Stomach (tissue), 9 donors: ENCODE measurements around the gene SORCS1. TPM values are rescaled to one million over a fixed set of nuclear protein-coding genes. Genes with fewer than 3 reads are reported as not detected.

Source experiments
- DNase-seq, 2 donors: peaks; one replicate each; pipeline versions ENCODE4 v3.0.0 to v3.0.0-alpha.2; 2013 to 2019
- H3K27ac ChIP-seq, 5 donors: fragments of 200-600 bp in 4 of 5; sonication (generic) in 4 of 5; one replicate each; pipeline ENCODE4 v1.5.1; 2013 to 2019; ENCODE audit warnings: mild to moderate bottlenecking in 1 of 5, moderate library complexity in 1 of 5
- H3K27me3 ChIP-seq, 3 donors: fragments of 200-600 bp; sonication (generic); one replicate each; pipeline ENCODE4 v1.5.1; 2017 to 2019; ENCODE audit warnings: mixed run types in 1 of 3
- H3K36me3 ChIP-seq, 4 donors: fragments of 200-600 bp; sonication (generic); 1 replicate in 3 of 4; 2 replicates in 1 of 4; pipeline ENCODE4 v1.5.1; 2016 to 2019
- H3K4me1 ChIP-seq, 4 donors: fragments of 200-600 bp; sonication (generic); one replicate each; pipeline ENCODE4 v1.5.1; 2016 to 2019
- H3K4me3 ChIP-seq, 4 donors: fragments of 200-600 bp; sonication (generic) in 3 of 4; one replicate each; pipeline ENCODE4 v1.5.1; 2016 to 2019; ENCODE audit warnings: mild to moderate bottlenecking in 1 of 4
- H3K9me3 ChIP-seq, 4 donors: fragments of 200-600 bp; sonication (generic); one replicate each; pipeline ENCODE4 v1.5.1; 2016 to 2019
- EP300 ChIP-seq: sonication (generic); formaldehyde crosslinking; IDR thresholded peaks from one replicate; pipeline ENCODE4 v1.6.1; 2017; ENCODE audit warnings: antibody characterized with exemption
- POLR2A ChIP-seq, 4 donors: fragments of 450-650 bp; IDR thresholded peaks; one replicate each; pipeline ENCODE4 v1.6.1; 2016; ENCODE audit warnings: antibody characterized with exemption in 4 of 4, control low read depth in 2 of 4, mild to moderate bottlenecking in 1 of 4, moderate library complexity in 1 of 4
- POLR2AphosphoS5 ChIP-seq, 3 donors: sonication (generic); formaldehyde crosslinking; IDR thresholded peaks; one replicate each; pipeline ENCODE4 v1.6.1; 2016; ENCODE audit warnings: antibody characterized with exemption in 3 of 3
- WGBS, 5 donors: extraction: QIAGEN DNeasy Blood & Tissue Kit in 3 of 5; methylation state at CpG; one replicate each; pipeline versions ENCODE4 v1.1.5 to v1.1.7; 2013 to 2018; 5-methylcytosine and 5-hydroxymethylcytosine counted together
- intact Hi-C: fragments of 100-400 bp; cut with DNase I; formaldehyde crosslinking; loops from one replicate; pipeline ENCODE4 v1.15.1; 2023; ENCODE audit warnings: low total_unique reads
- polyA plus RNA-seq, 3 donors: library from polyadenylated mRNA; stranded (reverse); fragments of 200-250 nt; gene quantifications; one replicate each; pipeline ENCODE4 v1.2.3, GENCODE V29; 2013
- total RNA-seq, 5 donors: library from RNA; depleted of rRNA; stranded (reverse); fragments of >200 nt; gene quantifications; one replicate each; pipeline versions ENCODE4 v1.1.0 to v1.2.3, GENCODE V29; 2014 to 2016
- TF ChIP-seq, protein P1 (sequence below), 7 experiments: fragments of 450-650 bp in 4 of 7; fragments of 200-600 bp in 3 of 7; sonication (generic) in 3 of 7; IDR thresholded peaks; one replicate each; pipeline ENCODE4 v1.5.1; 2016 to 2019; ENCODE audit warnings: antibody characterized with exemption in 7 of 7, control low read depth in 2 of 7, mild to moderate bottlenecking in 1 of 7
- donor health status: healthy with polysubstance abuse.
- donor health status: Bipolar disorder and iron deficiency.
- donor health status: healthy.

SORCS1 gene
- total and polyA plus RNA-seq, 8 donors, result 0.25 to 10.1 (median 0.69) TPM

- Histone ChIP-seq H3K36me3 (no peaks in the 10 kb centered on the region), H3K4me1 (no peaks in the 10 kb centered on the region), H3K27ac (no peak overlapping the region), H3K4me3 (no peak overlapping the region), H3K9me3 (peaks cover 0 to 7% (median under 1%) of the 10 kb centered on the region in 4 donors), H3K27me3 (no peaks in the 10 kb centered on the region)
- 42 to 55% (median 46%) methylated on average over 3 of the region's 3 CpGs for WGBS, 5 donors
- TF ChIP-seq EP300, result no peak
- TF ChIP-seq, protein P1, sequence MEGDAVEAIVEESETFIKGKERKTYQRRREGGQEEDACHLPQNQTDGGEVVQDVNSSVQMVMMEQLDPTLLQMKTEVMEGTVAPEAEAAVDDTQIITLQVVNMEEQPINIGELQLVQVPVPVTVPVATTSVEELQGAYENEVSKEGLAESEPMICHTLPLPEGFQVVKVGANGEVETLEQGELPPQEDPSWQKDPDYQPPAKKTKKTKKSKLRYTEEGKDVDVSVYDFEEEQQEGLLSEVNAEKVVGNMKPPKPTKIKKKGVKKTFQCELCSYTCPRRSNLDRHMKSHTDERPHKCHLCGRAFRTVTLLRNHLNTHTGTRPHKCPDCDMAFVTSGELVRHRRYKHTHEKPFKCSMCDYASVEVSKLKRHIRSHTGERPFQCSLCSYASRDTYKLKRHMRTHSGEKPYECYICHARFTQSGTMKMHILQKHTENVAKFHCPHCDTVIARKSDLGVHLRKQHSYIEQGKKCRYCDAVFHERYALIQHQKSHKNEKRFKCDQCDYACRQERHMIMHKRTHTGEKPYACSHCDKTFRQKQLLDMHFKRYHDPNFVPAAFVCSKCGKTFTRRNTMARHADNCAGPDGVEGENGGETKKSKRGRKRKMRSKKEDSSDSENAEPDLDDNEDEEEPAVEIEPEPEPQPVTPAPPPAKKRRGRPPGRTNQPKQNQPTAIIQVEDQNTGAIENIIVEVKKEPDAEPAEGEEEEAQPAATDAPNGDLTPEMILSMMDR (IDR thresholded peaks at IDR 0.05), result no peak
- no peak for TF ChIP-seq POLR2AphosphoS5 (IDR thresholded peaks at IDR 0.05)
- TF ChIP-seq POLR2A (IDR thresholded peaks at IDR 0.05), result no peak
- DNase-seq, result no peak
- intact Hi-C loops, result no loop called here
Measured at GRCh38 chr10:107011105-107011504, 153.4 kb downstream of the SORCS1 start.

GRCh38 chr10:107010531-107010930 lies 154.0 kb downstream of the SORCS1 start:
- intact Hi-C loops, result no loop called here

GRCh38 chr10:107004362-107004761 lies 160.1 kb downstream of the SORCS1 start:
- Histone ChIP-seq H3K9me3 (peaks cover 0 to 7% (median 0%) of the 10 kb centered on the region in 4 donors), H3K27me3 (no peaks in the 10 kb centered on the region), H3K27ac (no peak overlapping the region), H3K4me3 (no peak overlapping the region), H3K4me1 (peaks cover 0 to 4% (median 1%) of the 10 kb centered on the region in 4 donors), H3K36me3 (no peaks in the 10 kb centered on the region)
- intact Hi-C loops, result no loop called here
- DNase-seq, result no peak
- TF ChIP-seq POLR2A (IDR thresholded peaks at IDR 0.05) (no peak), EP300 (no peak), POLR2AphosphoS5 (IDR thresholded peaks at IDR 0.05) (no peak)
- TF ChIP-seq, protein P1 (IDR thresholded peaks at IDR 0.05), result no peak
- WGBS, 5 donors, result 61 to 79% (median 65%) methylated on average over 2 of the region's 2 CpGs

More at GRCh38 chr10:107010531-107010930, 154.0 kb downstream of the SORCS1 start:
- Histone ChIP-seq H3K36me3 (no peaks in the 10 kb centered on the region), H3K9me3 (peaks cover 0 to 7% (median 0%) of the 10 kb centered on the region in 4 donors), H3K4me1 (no peaks in the 10 kb centered on the region), H3K27ac (no peak overlapping the region), H3K4me3 (no peak overlapping the region), H3K27me3 (no peaks in the 10 kb centered on the region)
- TF ChIP-seq POLR2A (IDR thresholded peaks at IDR 0.05) (no peak), EP300 (no peak), POLR2AphosphoS5 (IDR thresholded peaks at IDR 0.05) (no peak)
- TF ChIP-seq, protein P1 (IDR thresholded peaks at IDR 0.05), result no peak
- 88 to 92% (median 89%) methylated on average over 8 of the region's 8 CpGs for WGBS, 5 donors
- no peak for DNase-seq

DNA sequence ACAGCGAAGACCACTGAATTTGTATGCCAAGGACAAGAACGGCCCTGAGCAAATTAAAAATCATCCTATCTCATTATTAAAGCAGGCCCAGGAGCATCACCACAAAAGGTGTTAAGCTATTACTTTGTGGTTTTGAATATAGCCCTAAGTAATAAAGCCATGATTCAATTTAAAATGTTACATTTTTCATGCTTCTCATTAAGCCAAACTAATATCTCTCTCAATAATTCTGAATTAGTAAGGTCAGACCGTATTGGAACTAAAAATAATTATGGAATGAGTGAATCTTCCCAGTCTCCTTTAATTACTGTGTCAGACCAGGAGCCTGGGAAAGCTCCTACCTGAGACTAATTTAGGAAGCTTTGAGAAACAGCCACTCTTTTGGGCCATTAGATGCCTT lies 162.4 kb downstream of the SORCS1 start:
- H3K27ac ChIP-seq, result no peak overlapping the region
- 66 to 85% (median 81%) methylated on average over 3 of the region's 3 CpGs for WGBS, 5 donors
- intact Hi-C loops, result no loop called here
- H3K4me1 ChIP-seq, result peaks cover 0 to 11% (median 3%) of the 10 kb centered on the region in 4 donors
- TF ChIP-seq EP300 (no peak), POLR2AphosphoS5 (IDR thresholded peaks at IDR 0.05) (no peak), POLR2A (IDR thresholded peaks at IDR 0.05) (no peak)
- TF ChIP-seq, protein P1 (IDR thresholded peaks at IDR 0.05), result no peak
- no peak for DNase-seq
- H3K27me3 ChIP-seq, result no peaks in the 10 kb centered on the region
- H3K36me3 ChIP-seq, result no peaks in the 10 kb centered on the region
- no peak overlapping the region for H3K4me3 ChIP-seq
- peaks cover 0 to 4% (median 0%) of the 10 kb centered on the region in 4 donors for H3K9me3 ChIP-seq
